ENCODE data around the gene ERAS. TPM values are rescaled to one million over a fixed set of nuclear protein-coding genes. Genes with fewer than 3 reads are reported as not detected.

Gene ERAS
- total and polyA plus RNA-seq, 8 donors = 0.11 to 0.49 TPM; not detected in 6

DNA sequence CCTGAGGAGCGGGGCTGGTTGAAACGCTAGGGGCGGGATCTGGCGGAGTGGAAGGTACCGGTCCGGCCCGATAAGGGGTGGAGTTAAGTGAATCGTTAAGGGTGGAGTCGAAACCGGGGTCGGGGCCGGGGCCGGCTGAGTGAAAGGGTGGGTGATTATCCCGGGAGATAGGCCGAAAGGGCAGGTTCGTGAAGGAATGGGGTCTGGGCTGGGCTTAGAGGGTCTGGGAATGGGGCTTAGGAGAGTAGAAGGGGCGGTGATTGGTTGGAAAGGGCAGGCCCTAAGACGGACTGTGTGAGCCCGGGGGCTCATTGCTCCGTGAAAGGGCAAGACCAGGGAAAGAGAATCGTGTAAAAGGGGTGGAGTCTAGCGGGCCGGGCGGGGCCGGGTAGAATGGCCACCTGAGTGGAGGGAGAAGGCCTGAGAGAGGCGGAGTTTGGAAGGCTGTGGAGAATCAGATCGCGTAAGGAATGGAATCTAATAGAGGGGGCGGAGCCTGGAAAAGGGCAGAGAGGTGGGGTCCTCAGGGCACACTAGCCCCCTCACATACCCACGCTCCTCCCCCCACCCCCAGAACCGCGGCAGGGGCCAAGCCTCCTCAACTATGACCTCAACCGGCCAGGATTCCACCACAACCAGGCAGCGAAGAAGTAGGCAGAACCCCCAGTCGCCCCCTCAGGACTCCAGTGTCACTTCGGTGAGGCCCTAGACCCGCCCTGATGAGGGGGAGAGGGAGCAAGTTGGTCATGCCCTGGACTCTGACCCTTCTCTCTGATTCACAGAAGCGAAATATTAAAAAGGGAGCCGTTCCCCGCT, 24.0 kb upstream of the ERAS start:
- TF ChIP-seq, protein P1, sequence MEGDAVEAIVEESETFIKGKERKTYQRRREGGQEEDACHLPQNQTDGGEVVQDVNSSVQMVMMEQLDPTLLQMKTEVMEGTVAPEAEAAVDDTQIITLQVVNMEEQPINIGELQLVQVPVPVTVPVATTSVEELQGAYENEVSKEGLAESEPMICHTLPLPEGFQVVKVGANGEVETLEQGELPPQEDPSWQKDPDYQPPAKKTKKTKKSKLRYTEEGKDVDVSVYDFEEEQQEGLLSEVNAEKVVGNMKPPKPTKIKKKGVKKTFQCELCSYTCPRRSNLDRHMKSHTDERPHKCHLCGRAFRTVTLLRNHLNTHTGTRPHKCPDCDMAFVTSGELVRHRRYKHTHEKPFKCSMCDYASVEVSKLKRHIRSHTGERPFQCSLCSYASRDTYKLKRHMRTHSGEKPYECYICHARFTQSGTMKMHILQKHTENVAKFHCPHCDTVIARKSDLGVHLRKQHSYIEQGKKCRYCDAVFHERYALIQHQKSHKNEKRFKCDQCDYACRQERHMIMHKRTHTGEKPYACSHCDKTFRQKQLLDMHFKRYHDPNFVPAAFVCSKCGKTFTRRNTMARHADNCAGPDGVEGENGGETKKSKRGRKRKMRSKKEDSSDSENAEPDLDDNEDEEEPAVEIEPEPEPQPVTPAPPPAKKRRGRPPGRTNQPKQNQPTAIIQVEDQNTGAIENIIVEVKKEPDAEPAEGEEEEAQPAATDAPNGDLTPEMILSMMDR (IDR thresholded peaks at IDR 0.05) = no peak
- no peaks in the 10 kb centered on the region for H3K27me3 ChIP-seq
- no peak for FAIRE-seq
- ATAC-seq = peak; percentile 64 to 80 (median 73)
- intact Hi-C loops (cut with DNase I) = no loop called here
- peak overlapping the region; percentile 77 to 94 (median 91) for H3K27ac ChIP-seq
- no peaks in the 10 kb centered on the region for H3K36me3 ChIP-seq
- DNase-seq = peak; percentile 80 to 91 (median 83)
- peak overlapping the region; percentile 21 to 51 (median 28) for H3K4me3 ChIP-seq
- H3K4me1 ChIP-seq = no peaks in the 10 kb centered on the region
- 4 to 31% methylated on average over 38 to 39 of the region's 40 CpGs for WGBS, 2 donors
- no peaks in the 10 kb centered on the region for H3K9me3 ChIP-seq

DNA sequence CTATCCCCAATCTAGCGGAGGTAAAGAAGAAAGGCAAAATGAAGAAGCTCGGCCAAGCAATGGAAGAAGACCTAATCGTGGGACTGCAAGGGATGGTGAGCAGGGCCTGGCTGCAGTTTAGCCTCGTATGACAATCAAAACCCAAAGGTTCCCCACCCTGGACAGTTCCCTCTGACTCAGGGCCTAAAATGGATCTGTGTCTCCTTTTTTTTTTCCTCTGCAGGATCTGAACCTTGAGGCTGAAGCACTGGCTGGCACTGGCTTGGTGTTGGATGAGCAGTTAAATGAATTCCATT, 23.5 kb upstream of the ERAS start:
- DNase-seq (peak in 1 of 6 donors; percentile 7), ATAC-seq (no peak), FAIRE-seq (no peak)
- WGBS, 2 donors = 38 to 41% methylated on average over 4 of the region's 4 CpGs
- H3K4me1 ChIP-seq = no peaks in the 10 kb centered on the region
- intact Hi-C loops (cut with DNase I) = no loop called here
- no peaks in the 10 kb centered on the region for H3K36me3 ChIP-seq
- peak overlapping the region; percentile 77 to 94 (median 91) for H3K27ac ChIP-seq
- TF ChIP-seq, protein P1 (IDR thresholded peaks at IDR 0.05) = no peak
- no peaks in the 10 kb centered on the region for H3K9me3 ChIP-seq
- no peaks in the 10 kb centered on the region for H3K27me3 ChIP-seq
- H3K4me3 ChIP-seq = peak overlapping the region in 3 of 4 donors; percentile 21 to 51 (median 35)

DNA sequence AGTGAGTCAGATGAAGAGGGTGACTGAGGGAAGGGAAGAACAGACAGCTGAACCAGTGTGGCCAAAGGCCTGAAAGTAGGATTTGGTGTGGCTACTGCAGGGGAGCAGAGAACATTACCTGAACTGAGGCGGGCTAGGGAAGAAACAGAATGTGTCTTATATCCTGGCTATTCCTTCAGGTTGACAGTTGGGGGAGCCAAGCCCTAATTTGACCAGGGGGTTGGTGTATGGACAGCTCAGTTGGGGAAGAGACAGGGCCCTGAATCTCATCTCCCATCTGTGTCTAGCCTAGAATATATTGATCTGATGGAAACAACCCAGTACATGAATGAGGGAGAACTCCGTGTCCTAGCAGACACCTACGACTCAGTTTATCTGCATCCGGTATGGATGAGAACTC, 20.2 kb upstream of the ERAS start:
- Histone ChIP-seq H3K4me3 (no peak overlapping the region), H3K27me3 (no peaks in the 10 kb centered on the region), H3K27ac (no peak overlapping the region), H3K9me3 (no peaks in the 10 kb centered on the region), H3K36me3 (no peaks in the 10 kb centered on the region), H3K4me1 (no peaks in the 10 kb centered on the region)
- ATAC-seq = no peak
- no peak for DNase-seq
- intact Hi-C loops (cut with DNase I) = no loop called here
- WGBS, 2 donors = 83 to 87% methylated on average over 4 of the region's 4 CpGs
- TF ChIP-seq, protein P1 (IDR thresholded peaks at IDR 0.05) = no peak
- FAIRE-seq = no peak

DNA sequence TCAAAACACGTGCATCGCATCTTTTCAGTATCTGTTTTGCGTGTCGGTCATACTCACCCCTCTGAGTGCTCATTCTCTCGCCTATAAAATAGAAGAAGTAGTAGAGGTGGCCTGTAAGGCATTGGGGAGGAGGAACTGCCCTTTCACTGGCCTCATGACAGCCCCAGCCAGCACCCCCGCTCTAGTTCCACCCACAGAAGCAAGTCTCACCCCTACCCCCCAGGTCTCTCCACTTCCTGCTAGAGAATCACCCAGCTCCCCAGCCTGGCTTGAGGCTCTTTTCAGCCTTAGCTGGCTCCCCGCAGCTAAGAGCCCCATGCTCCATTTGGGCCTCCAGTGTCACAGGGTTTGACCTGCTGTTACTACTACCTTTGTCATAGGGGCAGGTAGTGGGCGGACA, 12.7 kb upstream of the ERAS start:
- no peak for FAIRE-seq
- DNase-seq = peak in 1 of 6 donors; percentile 10
- 85 to 97% methylated on average over 8 of the region's 8 CpGs for WGBS, 2 donors
- no peaks in the 10 kb centered on the region for H3K27me3 ChIP-seq
- no peaks in the 10 kb centered on the region for H3K36me3 ChIP-seq
- H3K27ac ChIP-seq = no peak overlapping the region
- no peak overlapping the region for H3K4me3 ChIP-seq
- TF ChIP-seq, protein P1 (IDR thresholded peaks at IDR 0.05) = no peak
- intact Hi-C loops (cut with DNase I) = no loop called here
- H3K4me1 ChIP-seq = no peaks in the 10 kb centered on the region
- no peaks in the 10 kb centered on the region for H3K9me3 ChIP-seq
- ATAC-seq = peak in 1 of 4 donors; percentile 42

DNA sequence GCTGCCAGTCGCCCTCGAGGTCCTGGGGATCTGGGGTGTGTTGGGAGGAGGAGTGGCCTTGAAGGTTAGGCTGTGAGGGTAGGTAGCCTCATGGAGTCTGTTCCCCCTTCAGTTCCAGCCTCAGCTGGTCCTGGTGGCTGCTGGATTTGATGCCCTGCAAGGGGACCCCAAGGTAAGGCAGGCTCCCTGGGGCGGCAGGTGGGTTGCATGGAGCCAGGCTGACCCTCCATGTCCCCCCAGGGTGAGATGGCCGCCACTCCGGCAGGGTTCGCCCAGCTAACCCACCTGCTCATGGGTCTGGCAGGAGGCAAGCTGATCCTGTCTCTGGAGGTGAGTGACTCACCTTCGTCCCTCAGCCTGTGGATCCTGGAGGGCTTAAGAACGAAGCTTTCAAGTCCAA, 11.6 kb upstream of the ERAS start:
- Histone ChIP-seq H3K4me3 (no peak overlapping the region), H3K36me3 (no peaks in the 10 kb centered on the region), H3K4me1 (no peaks in the 10 kb centered on the region), H3K9me3 (no peaks in the 10 kb centered on the region), H3K27ac (no peak overlapping the region), H3K27me3 (no peaks in the 10 kb centered on the region)
- intact Hi-C loops (cut with DNase I) = no loop called here
- TF ChIP-seq, protein P1 (IDR thresholded peaks at IDR 0.05) = no peak
- ATAC-seq (no peak), DNase-seq (peak in 1 of 6 donors; percentile 52), FAIRE-seq (no peak)
- WGBS, 2 donors = 78 to 82% methylated on average over 8 of the region's 8 CpGs
